Skin of body (tissue), 2 donors: ENCODE data around the gene ATP9B. TPM values are rescaled to one million over a fixed set of nuclear protein-coding genes. Genes with fewer than 3 reads are reported as not detected.

Experiments used
- DNase-seq: peaks from one replicate; lab custom pipeline; 2025; lab: John Stamatoyannopoulos, UW
- total RNA-seq: library from RNA; depleted of rRNA; stranded (reverse); fragments of >200 nt; gene quantifications from one replicate; pipeline ENCODE4 v1.2.3, GENCODE V29; 2014

Gene ATP9B
- total RNA-seq, 1 donor from 2014 or later = 49.0 TPM

GRCh38 chr18:79380816-79381806 is 311.9 kb downstream of the ATP9B start:
- DNase-seq = peak; percentile 17

DNA sequence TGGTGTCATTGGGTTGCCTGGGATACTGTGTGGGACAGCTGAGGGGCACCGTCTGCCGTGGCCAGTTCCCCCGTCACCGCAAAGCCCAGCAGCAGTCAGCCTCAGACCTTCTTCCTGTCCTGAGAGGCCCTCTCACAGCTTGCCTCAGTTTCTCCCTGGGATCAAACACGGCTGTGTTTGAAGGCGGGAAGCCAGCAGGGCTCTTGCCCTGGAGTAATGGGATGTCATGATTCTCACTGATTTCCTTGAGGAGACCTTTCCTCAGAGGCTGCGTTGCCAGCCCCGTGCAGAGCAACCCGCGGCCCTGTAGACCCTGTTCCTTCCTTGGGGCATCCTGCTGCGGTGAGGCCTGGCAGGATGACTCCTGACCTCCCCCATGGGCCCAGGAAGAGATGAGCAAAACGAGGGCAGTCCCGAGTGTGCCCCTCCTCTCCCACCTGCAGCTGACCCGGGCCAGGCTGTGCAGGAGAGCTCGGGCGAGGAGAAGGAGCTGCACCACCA is 312.7 kb downstream of the ATP9B start:
- DNase-seq = no peak

DNA sequence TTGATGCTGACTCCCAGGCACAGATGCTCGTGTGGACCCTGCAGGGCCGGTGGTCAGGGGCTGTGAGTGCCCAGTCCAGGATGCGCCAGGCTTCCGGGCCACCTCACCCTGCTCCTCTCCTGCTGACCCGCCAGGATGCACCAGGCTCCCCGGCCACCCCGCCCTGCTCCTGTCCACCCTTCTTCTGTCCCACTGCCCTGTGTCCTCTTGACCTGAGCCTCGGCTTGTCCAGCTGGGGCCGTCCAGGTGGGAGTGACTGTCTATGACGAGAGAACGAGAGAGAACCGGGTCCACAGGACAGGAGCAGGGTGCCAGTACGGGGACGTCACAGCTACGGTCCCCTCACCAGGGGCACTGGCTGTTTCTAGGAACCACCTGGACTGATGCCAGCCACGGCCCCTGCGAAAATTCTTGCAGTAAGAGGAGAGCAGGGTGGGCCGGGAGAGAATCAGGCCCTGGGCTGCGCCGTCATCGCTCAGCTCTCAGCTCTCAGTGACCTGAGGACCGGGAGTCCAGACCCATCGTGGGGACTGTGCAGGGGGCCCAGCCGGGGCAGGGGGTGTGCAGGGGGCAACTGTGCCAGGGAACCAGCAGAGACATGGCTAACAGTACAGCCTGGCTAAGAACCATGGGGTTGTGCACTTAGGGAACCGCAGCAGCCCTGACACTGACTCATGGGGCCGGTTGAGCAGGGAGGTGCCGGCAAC is 313.6 kb downstream of the ATP9B start:
- no peak for DNase-seq

DNA sequence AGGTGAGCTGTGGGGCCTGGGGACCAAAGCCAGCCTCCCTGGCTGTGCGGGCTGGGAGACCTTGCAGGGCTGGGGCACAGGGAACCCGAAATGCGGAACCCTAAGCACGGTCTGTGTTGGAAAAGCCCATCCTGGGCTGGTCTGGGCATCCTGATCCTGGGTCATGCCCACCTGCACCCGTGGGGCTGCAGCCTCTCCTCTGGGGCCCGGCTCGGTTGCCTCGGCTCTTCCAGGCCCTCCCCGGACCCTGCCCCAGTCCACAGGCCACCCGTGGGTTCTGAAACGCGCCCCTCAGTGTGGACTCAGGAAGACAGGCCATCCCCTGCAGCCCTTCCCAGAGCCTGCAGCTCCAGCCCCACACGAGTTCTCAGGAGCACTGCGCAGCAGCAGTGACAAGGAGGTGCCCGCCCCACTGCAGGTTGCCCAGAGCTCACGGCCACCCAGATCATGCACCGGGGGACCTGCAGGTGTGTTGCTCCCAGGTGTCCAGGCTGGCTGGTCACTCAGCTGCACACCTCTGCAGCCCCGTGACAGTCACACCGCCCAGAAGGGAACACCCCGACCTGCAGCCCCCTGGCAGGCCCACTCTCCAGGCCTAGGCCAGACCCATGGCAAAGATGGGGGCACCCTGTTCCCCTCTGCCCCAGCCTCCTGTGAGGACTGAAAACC is 314.3 kb downstream of the ATP9B start:
- no peak for DNase-seq

DNA sequence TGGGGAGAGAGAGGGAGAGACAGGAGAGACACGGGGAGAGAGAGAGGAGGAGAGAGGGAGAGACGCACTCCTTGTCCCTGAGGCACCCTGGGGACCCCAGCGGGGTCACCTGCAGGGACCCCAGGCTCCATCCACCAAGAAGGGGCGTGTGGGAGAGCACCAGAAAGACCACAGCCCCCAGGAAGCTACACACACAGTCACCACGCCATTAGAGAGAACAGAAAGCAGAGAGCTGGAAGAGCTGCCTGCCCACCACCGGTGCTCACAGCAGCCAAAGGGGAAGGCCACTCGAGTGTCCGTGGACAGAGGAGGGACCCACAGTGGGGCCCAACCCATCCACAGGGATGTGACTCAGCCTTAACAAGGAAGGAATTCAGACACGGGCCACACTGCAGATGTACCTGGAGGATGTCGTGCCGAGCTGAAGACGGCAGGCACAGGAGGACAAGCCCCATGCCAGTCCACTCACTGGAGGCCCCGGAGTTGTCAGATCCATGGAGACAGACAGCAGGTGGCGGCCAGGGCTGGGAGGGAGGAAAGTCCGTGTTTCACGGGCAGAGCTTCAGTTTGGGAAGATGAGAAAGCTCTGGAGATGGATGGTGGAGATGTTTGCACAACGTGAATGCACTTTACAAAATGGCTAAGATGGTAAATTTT is 315.1 kb downstream of the ATP9B start:
- no peak for DNase-seq

DNA sequence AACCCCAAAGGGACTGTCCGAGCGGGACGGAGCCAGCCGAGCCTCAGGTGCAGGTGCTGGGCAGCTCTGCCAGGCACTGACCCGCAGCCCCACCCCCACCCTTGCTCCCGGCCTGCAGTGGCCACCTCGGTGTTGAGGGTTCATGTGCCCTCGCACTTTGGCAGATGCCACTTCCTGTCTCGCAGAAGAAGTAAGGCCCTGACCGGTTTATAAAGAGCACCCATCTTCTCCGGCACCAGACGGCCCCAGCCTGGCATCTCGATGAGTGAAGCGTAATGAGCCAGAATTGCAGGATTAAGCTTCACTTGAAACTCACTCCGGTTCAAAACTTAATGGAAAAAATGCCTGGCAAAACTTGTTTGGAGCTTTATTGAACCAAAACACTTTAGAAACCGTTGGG is 315.6 kb downstream of the ATP9B start:
- DNase-seq = no peak

- no peak for DNase-seq
Measured at GRCh38 chr18:79385326-79385707, 316.1 kb downstream of the ATP9B start.

DNA sequence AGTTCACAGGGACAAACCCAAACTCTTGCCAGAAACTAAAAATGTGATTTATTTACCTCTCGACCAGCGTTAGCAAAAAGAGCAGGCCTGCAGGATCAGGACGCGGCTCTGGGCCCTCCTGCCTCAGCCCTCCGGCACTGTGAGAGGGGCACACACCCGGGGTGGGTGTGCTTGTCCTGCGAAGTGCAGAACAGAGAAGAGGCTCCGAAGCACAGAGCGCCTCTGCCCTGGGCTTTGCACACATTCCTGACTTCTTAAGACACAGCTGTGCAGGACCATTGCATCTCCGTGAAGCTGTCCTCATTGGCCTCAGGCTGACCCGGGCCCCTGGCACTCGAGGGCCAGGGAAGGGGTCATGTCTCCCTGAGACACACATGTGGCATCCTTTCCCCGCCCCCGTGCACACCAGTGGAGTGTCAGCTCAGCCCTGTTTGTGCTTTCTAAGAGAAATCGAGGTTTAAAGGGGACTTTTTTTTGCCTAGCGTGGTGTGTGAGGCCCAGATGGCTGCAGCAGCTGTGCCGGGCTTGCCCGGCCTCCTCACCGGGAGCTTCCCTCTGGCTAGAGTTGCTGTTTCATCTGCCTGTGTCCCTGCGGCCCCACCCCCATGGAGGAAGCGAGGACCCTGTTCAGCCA is 316.6 kb downstream of the ATP9B start:
- no peak for DNase-seq

GRCh38 chr18:79386547-79386946 is 317.4 kb downstream of the ATP9B start:
- DNase-seq = no peak

- no peak for DNase-seq
Measured at GRCh38 chr18:79387214-79387613, 318.0 kb downstream of the ATP9B start.

DNA sequence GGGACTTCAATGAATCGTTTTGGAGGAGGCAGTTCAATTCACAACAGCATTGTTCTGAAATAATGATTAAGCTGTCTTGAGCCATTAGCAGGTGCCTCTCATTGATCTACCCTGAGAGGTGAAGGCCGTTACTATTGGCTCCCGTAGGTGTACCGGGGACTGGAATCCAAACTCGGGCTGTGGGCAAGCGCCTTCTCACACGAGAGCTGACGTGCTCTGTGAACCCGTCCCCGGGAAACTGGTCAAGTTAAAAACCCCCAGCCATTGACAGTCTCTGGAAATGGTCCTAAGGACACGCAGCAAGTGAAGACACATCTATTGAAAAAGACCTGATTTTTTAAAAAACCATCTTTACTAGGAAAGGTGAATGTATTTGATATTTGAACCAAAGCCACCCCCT is 318.4 kb downstream of the ATP9B start:
- no peak for DNase-seq

- no peak for DNase-seq
Measured at GRCh38 chr18:79388043-79388442, 318.8 kb downstream of the ATP9B start.

GRCh38 chr18:79389689-79390088 is 320.5 kb downstream of the ATP9B start:
- DNase-seq = no peak

DNA sequence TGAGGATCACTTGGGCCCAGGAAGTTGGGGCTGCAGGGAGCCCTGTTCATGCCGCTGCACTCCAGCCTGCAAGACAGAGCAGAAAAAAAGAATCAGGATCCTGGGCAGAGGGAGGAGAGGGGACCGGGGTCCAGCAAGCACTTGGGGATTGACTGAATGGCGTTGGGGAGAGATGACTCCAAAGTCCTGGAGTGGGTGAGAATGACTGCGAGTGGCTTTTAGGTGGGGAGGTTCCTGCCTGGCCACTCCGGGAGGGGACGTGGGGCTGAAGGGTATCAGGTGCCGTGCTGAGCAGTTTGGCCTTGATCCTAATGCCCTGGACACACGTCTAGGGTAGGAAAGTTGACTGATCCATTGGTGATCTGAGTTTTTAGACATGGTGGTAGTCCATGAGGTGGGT is 323.0 kb downstream of the ATP9B start:
- no peak for DNase-seq

- DNase-seq = peak; percentile 79
Measured at GRCh38 chr18:79393181-79393634, 324.0 kb downstream of the ATP9B start.

DNA sequence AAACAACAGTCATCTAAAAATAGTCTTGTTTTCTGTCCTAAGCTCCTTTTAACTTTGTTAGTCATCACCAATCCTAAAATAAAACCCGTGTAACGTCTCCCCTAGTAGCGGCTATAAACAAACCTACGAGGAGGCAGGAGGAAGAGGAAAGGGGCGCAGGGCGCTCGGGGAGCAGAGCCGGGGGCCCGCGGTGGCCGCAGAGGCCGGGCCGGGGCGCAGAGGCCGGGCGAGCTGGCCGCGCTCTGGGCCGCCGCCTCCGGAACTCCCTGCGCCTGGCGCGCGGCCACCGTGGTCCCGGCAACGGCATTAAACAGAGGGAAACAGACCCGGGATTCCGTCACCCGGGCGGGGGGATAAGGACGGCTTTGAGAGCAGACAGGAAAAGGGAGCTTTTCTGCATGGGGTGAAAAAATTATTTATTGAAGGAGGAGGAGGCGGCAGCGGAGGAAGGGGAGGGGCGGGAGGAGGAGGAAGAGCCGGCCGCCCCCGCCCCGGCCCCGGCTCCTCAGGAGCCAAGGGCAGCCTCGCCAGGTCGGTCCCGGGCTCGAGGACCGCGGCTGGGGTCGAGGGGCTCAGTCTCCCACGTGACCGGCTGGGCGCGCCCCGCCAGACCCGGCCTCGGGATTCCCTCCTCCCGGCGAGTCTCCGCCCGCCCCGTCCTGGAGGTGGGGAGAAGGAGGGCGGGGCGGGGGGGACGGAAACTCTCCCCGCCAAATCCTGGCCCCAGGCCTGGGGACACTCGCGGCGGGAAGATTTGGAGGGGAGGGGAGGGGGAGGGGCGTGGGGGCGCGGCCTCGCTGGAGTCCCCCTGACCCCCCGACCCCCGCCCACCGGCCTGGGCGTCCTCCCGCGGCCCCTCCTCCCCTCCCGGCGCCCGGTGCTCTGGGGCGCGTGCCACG is 324.7 kb downstream of the ATP9B start:
- DNase-seq = peak; percentile 90

- peak; percentile 91 for DNase-seq
Measured at GRCh38 chr18:79394534-79395307, 325.5 kb downstream of the ATP9B start.

- no peak for DNase-seq
Measured at GRCh38 chr18:79395308-79395640, 326.1 kb downstream of the ATP9B start.
